IMR-90 (cell line): Measurements from ENCODE around the gene BMP8B. TPM values are rescaled to one million over a fixed set of nuclear protein-coding genes. Genes with fewer than 3 reads are reported as not detected.
A peak's percentile ranks its signal among the peaks of the same experiment; 100 is the strongest.

Source experiments
- ATAC-seq: fragments of 200-7000 bp; cut with Tn5 transposase; 2 replicates; pipeline ENCODE4 v1.9.1; 2020; ENCODE audit warnings: low read depth, mild to moderate bottlenecking, moderate library complexity
- BruUV-seq: library from RNA; stranded (reverse); fragments of 400-500 nt; replicated peaks from 2 replicates; lab custom pipeline; 2021; lab: Mats Ljungman, UMichigan
- CTCF ChIA-PET: fragments of 300-600 bp; formaldehyde crosslinking; extraction: SDS; loops from one replicate; lab custom pipeline; 2021; ENCODE audit warnings: antibody characterized with exemption; lab: Yijun Ruan, JAX
- POLR2A ChIA-PET: fragments of 300-600 bp; sonication (Branson Sonifier 250); formaldehyde crosslinking; loops from one replicate; lab custom pipeline; 2022; ENCODE audit warnings: antibody characterized with exemption; ENCODE audit not compliant: unreplicated experiment; lab: Charles Lee
- DNase-seq: peaks from one replicate; pipeline ENCODE4 v3.0.0; 2013
- H2AFZ ChIP-seq: replicated peaks from 2 replicates; pipeline ENCODE3; 2013; ENCODE audit warnings: low read length, mild to moderate bottlenecking; ENCODE audit not compliant: poor library complexity
- H2AK5ac ChIP-seq: 2 replicates; pipeline ENCODE4 v1.6.1; 2013; ENCODE audit warnings: low read depth, low read length, inconsistent platforms
- H2AK9ac ChIP-seq: replicated peaks from 2 replicates; pipeline ENCODE3; 2013; ENCODE audit warnings: mild to moderate bottlenecking, low read depth, low read length, moderate library complexity; ENCODE audit not compliant: poor library complexity
- H2BK120ac ChIP-seq: 2 replicates; pipeline ENCODE4 v1.6.1; 2013; ENCODE audit warnings: low read depth, low read length, inconsistent platforms
- H2BK15ac ChIP-seq: 3 replicates; pipeline ENCODE4 v1.6.1; 2013; ENCODE audit warnings: low read depth, low read length, inconsistent platforms
- H2BK20ac ChIP-seq: 2 replicates; pipeline ENCODE4 v1.6.1; 2013; ENCODE audit warnings: low read depth, mild to moderate bottlenecking, inconsistent platforms, low read length, moderate library complexity
- H2BK5ac ChIP-seq: 2 replicates; pipeline ENCODE4 v1.6.1; 2013; ENCODE audit warnings: mild to moderate bottlenecking, low read depth, low read length, inconsistent platforms; ENCODE audit not compliant: poor library complexity, severe bottlenecking
- H3K14ac ChIP-seq: replicated peaks from 2 replicates; pipeline ENCODE4 v1.6.1; 2013; ENCODE audit warnings: low read depth, low read length, inconsistent platforms
- H3K18ac ChIP-seq: 2 replicates; pipeline ENCODE4 v1.6.1; 2013; ENCODE audit warnings: low read depth, low read length, control low read depth
- H3K23ac ChIP-seq: 2 replicates; pipeline ENCODE4 v1.6.1; 2013; ENCODE audit warnings: low read depth, low read length, inconsistent platforms
- H3K27ac ChIP-seq: 2 replicates; pipeline ENCODE4 v1.5.1; 2013; ENCODE audit warnings: mild to moderate bottlenecking, control low read depth, low read length; ENCODE audit not compliant: insufficient read depth
- H3K27me3 ChIP-seq: 2 replicates; pipeline ENCODE4 v1.6.1; 2013; ENCODE audit warnings: low read length; ENCODE audit not compliant: control insufficient read depth, insufficient read depth
- H3K36me3 ChIP-seq: 2 replicates; pipeline ENCODE4 v1.6.1; 2013; ENCODE audit warnings: low read length, mixed read lengths; ENCODE audit not compliant: control insufficient read depth, insufficient read depth
- H3K4ac ChIP-seq: 2 replicates; pipeline ENCODE4 v1.6.1; 2013; ENCODE audit warnings: low read depth, low read length, inconsistent platforms
- H3K4me1 ChIP-seq: 2 replicates; pipeline ENCODE4 v1.6.1; 2013; ENCODE audit warnings: low read length, mixed read lengths; ENCODE audit not compliant: control insufficient read depth, insufficient read depth
- H3K4me2 ChIP-seq: 2 replicates; pipeline ENCODE4 v1.6.1; 2013; ENCODE audit warnings: low read depth, mild to moderate bottlenecking, control low read depth, low read length, moderate library complexity
- H3K4me3 ChIP-seq: 2 replicates; pipeline ENCODE4 v1.5.1; 2013; ENCODE audit warnings: low read depth, mild to moderate bottlenecking, control low read depth, low read length, moderate library complexity; ENCODE audit not compliant: insufficient read depth
- H3K56ac ChIP-seq: 2 replicates; pipeline ENCODE4 v1.6.1; 2013; ENCODE audit warnings: low read length, inconsistent platforms; ENCODE audit not compliant: insufficient read depth; ENCODE audit errors: extremely low read depth
- H3K79me1 ChIP-seq, 2 experiments: 2 replicates each; pipeline ENCODE4 v1.6.1; 2013; ENCODE audit warnings: low read length in 2 of 2, inconsistent platforms in 1 of 2, low read depth in 1 of 2
- H3K9ac ChIP-seq: 2 replicates; pipeline ENCODE4 v1.6.1; 2013; ENCODE audit warnings: low read depth, low read length, control low read depth
- H3K9me1 ChIP-seq: 2 replicates; pipeline ENCODE4 v1.6.1; 2013; ENCODE audit warnings: low read length, inconsistent platforms; ENCODE audit not compliant: insufficient read depth
- H3K9me3 ChIP-seq: 2 replicates; pipeline ENCODE4 v1.6.1; 2013; ENCODE audit warnings: low read length; ENCODE audit not compliant: control insufficient read depth, insufficient read depth
- H4K20me1 ChIP-seq: 2 replicates; pipeline ENCODE4 v1.6.1; 2013; ENCODE audit warnings: low read length, inconsistent platforms; ENCODE audit not compliant: insufficient read depth
- H4K5ac ChIP-seq: 2 replicates; pipeline ENCODE4 v1.6.1; 2013; ENCODE audit warnings: mild to moderate bottlenecking, low read depth, low read length, control low read depth
- H4K8ac ChIP-seq, 2 experiments: 2 replicates each; pipeline ENCODE4 v1.6.1; 2013; ENCODE audit warnings: low read depth in 2 of 2, low read length in 2 of 2, control low read depth in 1 of 2, inconsistent platforms in 1 of 2
- H4K91ac ChIP-seq: 2 replicates; pipeline ENCODE4 v1.6.1; 2013; ENCODE audit warnings: low read depth, low read length, inconsistent platforms; ENCODE audit not compliant: insufficient read depth
- BHLHE40 ChIP-seq: fragments of 150-350 bp; IDR thresholded peaks from 2 replicates; pipeline ENCODE4 v1.6.1; 2016; ENCODE audit warnings: mild to moderate bottlenecking, low read depth, low read length
- CEBPB ChIP-seq: IDR thresholded peaks from 2 replicates; pipeline ENCODE4 v1.6.1; 2012; ENCODE audit warnings: low read depth, low read length, improper control_type of control experiment
- CHD1 ChIP-seq: IDR thresholded peaks from 2 replicates; pipeline ENCODE4 v1.6.1; 2012; ENCODE audit warnings: low read depth, low read length, improper control_type of control experiment
- ELK1 ChIP-seq: fragments of 150-350 bp; IDR thresholded peaks from 2 replicates; pipeline ENCODE4 v1.6.1; 2016; ENCODE audit warnings: low read depth, mild to moderate bottlenecking, low read length, moderate library complexity, borderline replicate concordance
- MAFK ChIP-seq: IDR thresholded peaks from 2 replicates; pipeline ENCODE4 v1.6.1; 2012; ENCODE audit warnings: low read depth, low read length, improper control_type of control experiment
- MAZ ChIP-seq: IDR thresholded peaks from 2 replicates; pipeline ENCODE4 v1.6.1; 2012; ENCODE audit warnings: low read depth, mild to moderate bottlenecking, low read length, improper control_type of control experiment, moderate library complexity, borderline replicate concordance
- NFE2L2 ChIP-seq: fragments of 150-350 bp; IDR thresholded peaks from 2 replicates; pipeline ENCODE4 v1.6.1; 2016; ENCODE audit warnings: low read depth, mild to moderate bottlenecking, low read length
- POLR2A ChIP-seq: IDR thresholded peaks from 2 replicates; pipeline ENCODE4 v1.6.1; 2012; ENCODE audit warnings: mild to moderate bottlenecking, low read depth, low read length
- RAD21 ChIP-seq: IDR thresholded peaks from 2 replicates; pipeline ENCODE4 v1.6.1; 2012; ENCODE audit warnings: low read length, improper control_type of control experiment
- RCOR1 ChIP-seq: IDR thresholded peaks from 2 replicates; pipeline ENCODE4 v1.6.1; 2012; ENCODE audit warnings: mild to moderate bottlenecking, low read length, improper control_type of control experiment; ENCODE audit not compliant: insufficient replicate concordance
- RFX5 ChIP-seq: IDR thresholded peaks from 2 replicates; pipeline ENCODE4 v1.8.0; 2012; ENCODE audit warnings: low read depth, mild to moderate bottlenecking, low read length, moderate library complexity
- SMC3 ChIP-seq: fragments of 150-350 bp; IDR thresholded peaks from 2 replicates; pipeline ENCODE4 v1.6.1; 2016; ENCODE audit warnings: low read depth, mild to moderate bottlenecking, antibody characterized with exemption, low read length, moderate library complexity
- USF2 ChIP-seq: fragments of 150-350 bp; IDR thresholded peaks from 2 replicates; pipeline ENCODE4 v1.6.1; 2017; ENCODE audit warnings: mild to moderate bottlenecking, antibody characterized with exemption, low read length, low read depth
- WGBS, 2 experiments: methylation state at CpG; one replicate each; pipeline versions ENCODE4 v1.1.5 to v1.1.7; 2013; ENCODE audit warnings: missing lambda C conversion rate in 2 of 2; ENCODE audit not compliant: insufficient read length in 1 of 2; ENCODE audit errors: extremely low coverage in 2 of 2; 5-methylcytosine and 5-hydroxymethylcytosine counted together
- dilution Hi-C: fragments of 300-500 bp; cut with HindIII; formaldehyde crosslinking; loops from one replicate; pipeline ENCODE4 v1.14.3; 2018; ENCODE audit warnings: low sequenced_read_pairs; ENCODE audit not compliant: unreplicated experiment
- in situ Hi-C: fragments of 300-500 bp; cut with MboI; formaldehyde crosslinking; loops from 3 replicates; pipeline ENCODE4 v1.14.3; 2019; ENCODE audit warnings: low sequenced_read_pairs, inconsistent platforms, mixed read lengths
- intact Hi-C: fragments of 100-400 bp; cut with micrococcal nuclease; formaldehyde crosslinking; loops from 2 replicates; pipeline ENCODE4 v1.10.0; 2022
- polyA plus RNA-seq, 3 experiments: library from polyadenylated mRNA; depleted of rRNA; stranded (reverse); fragments of >200 nt; gene quantifications; 2 replicates each; pipeline ENCODE4 v1.2.3, GENCODE V29; 2012; ENCODE audit warnings: low replicate concordance in 1 of 3
- total RNA-seq: library from RNA; depleted of rRNA; stranded (reverse); fragments of >200 nt; gene quantifications from 2 replicates; pipeline ENCODE4 v1.2.3, GENCODE V29; 2012
- TF ChIP-seq, protein P1 (sequence below): conservative IDR thresholded peaks from 2 replicates; pipeline ENCODE4 v1.5.1; 2012; ENCODE audit warnings: mild to moderate bottlenecking, low read depth, low read length, improper control_type of control experiment

Gene BMP8B
- total and polyA plus RNA-seq, 2 of the 4 experiments (the other 2 are of a cell fraction), result not detected

- Histone ChIP-seq H3K36me3 (peaks cover 11% of the 10 kb centered on the region), H2AK9ac (peak within 1 kb of the TSS; percentile 88), H3K4me1 (peaks cover 5% of the 10 kb centered on the region; the same call in 1 of the 2 replicates), H3K27me3 (peaks cover 13% of the 10 kb centered on the region), H3K27ac (peak within 1 kb of the TSS; percentile 67), H2BK120ac (peak within 1 kb of the TSS; percentile 51), H3K14ac (peak within 1 kb of the TSS; percentile 97), H2BK5ac (peak within 1 kb of the TSS; percentile 55), H3K4me3 (peak within 1 kb of the TSS; percentile 91), H3K56ac (peak within 1 kb of the TSS; percentile 78; the same call in 1 of the 2 replicates), H4K8ac (peak within 1 kb of the TSS; percentile 90 to 99), H3K9me3 (no peaks in the 10 kb centered on the region), H2BK15ac (peak within 1 kb of the TSS; percentile 43; the same call in 1 of the 3 replicates), H3K4ac (peak within 1 kb of the TSS; percentile 95), H2AFZ (peak within 1 kb of the TSS; percentile 91), H3K79me1 (peaks cover 13 to 23% of the 10 kb centered on the region in 2 experiments), H4K91ac (peak within 1 kb of the TSS; percentile 90), H4K20me1 (no peaks in the 10 kb centered on the region), H3K23ac (peak within 1 kb of the TSS; percentile 96), H3K9me1 (peaks cover 7% of the 10 kb centered on the region), H4K5ac (peak within 1 kb of the TSS; percentile 97), H2AK5ac (peak within 1 kb of the TSS; percentile 80), H3K9ac (peak within 1 kb of the TSS; percentile 94), H3K4me2 (peak within 1 kb of the TSS; percentile 89), H3K18ac (peak within 1 kb of the TSS; percentile 52; the same call in 1 of the 2 replicates), H2BK20ac (no peak within 1 kb of the TSS)
- WGBS, 2 experiments, result 2% methylated on average over 24 of the region's 52 CpGs; no CpG with 5 or more reads in 1 of the 2 experiments
- in situ Hi-C loops, result no loop called here
- ChIA-PET POLR2A (interaction anchor here (0.6 to 0.7 kb wide), 5 partner anchors 26 to 68 kb away, joined by 3 to 6 read pairs (median 4); no protein-coding TSS in a partner anchor), CTCF (no interaction called here)
- intact Hi-C loops, result no loop called here
- dilution Hi-C loops, result no loop called here
- peak; percentile 99 for ATAC-seq
- no TSS peak for BruUV-seq
- DNase-seq, result peak; percentile 83
- TF ChIP-seq POLR2A (peak; percentile 61; the same call in 1 of the 2 replicates), RAD21 (no peak), RCOR1 (no peak), SMC3 (no peak), NFE2L2 (no peak), CEBPB (no peak), BHLHE40 (no peak), MAZ (peak; percentile 56; the same call in 1 of the 2 replicates), MAFK (no peak), ELK1 (no peak), USF2 (no peak), CHD1 (no peak), RFX5 (no peak)
- TF ChIP-seq, protein P1, sequence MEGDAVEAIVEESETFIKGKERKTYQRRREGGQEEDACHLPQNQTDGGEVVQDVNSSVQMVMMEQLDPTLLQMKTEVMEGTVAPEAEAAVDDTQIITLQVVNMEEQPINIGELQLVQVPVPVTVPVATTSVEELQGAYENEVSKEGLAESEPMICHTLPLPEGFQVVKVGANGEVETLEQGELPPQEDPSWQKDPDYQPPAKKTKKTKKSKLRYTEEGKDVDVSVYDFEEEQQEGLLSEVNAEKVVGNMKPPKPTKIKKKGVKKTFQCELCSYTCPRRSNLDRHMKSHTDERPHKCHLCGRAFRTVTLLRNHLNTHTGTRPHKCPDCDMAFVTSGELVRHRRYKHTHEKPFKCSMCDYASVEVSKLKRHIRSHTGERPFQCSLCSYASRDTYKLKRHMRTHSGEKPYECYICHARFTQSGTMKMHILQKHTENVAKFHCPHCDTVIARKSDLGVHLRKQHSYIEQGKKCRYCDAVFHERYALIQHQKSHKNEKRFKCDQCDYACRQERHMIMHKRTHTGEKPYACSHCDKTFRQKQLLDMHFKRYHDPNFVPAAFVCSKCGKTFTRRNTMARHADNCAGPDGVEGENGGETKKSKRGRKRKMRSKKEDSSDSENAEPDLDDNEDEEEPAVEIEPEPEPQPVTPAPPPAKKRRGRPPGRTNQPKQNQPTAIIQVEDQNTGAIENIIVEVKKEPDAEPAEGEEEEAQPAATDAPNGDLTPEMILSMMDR, result no peak
Measured at GRCh38 chr1:39738622-39739366, 49.9 kb downstream of the BMP8B start, which contains the start of gene PPIE. TSS of gene PPIE (plus strand) at chr1:39738882. CDS start at chr1:39738901, 19 bp downstream.
